Endothelial cell of umbilical vein (primary cell): ENCODE measurements around the gene PRKAR2B. TPM values are rescaled to one million over a fixed set of nuclear protein-coding genes. Genes with fewer than 3 reads are reported as not detected.

Experiments used
- BruUV-seq: library from RNA; stranded (reverse); fragments of 400-500 nt; replicated peaks from 2 replicates; lab custom pipeline; 2021; lab: Mats Ljungman, UMichigan
- CTCF ChIA-PET: fragments of 300-600, 350-600 bp; sonication (Branson Sonifier 250); formaldehyde crosslinking; loops from one replicate; lab custom pipeline; 2021; ENCODE audit warnings: antibody characterized with exemption, inconsistent platforms; lab: Charles Lee
- POLR2A ChIA-PET: fragments of 300-600, 350-600 bp; sonication (Branson Sonifier 250); formaldehyde crosslinking; loops from one replicate; lab custom pipeline; 2021; ENCODE audit warnings: antibody characterized with exemption, inconsistent platforms; lab: Charles Lee
- DNase-seq: peaks from one replicate; pipeline ENCODE4 v3.0.0-alpha.2; 2011; ENCODE audit warnings: low read depth, low spot score
- FAIRE-seq: peaks from 2 replicates; lab custom pipeline; 2011; peaks lifted over from hg19 to GRCh38; lab: Jason Lieb, UNC
- H2AFZ ChIP-seq: 2 replicates; pipeline ENCODE4 v1.6.0; 2012; ENCODE audit warnings: low read depth, low read length, control low read depth, inconsistent platforms
- H3K27ac ChIP-seq: 2 replicates; pipeline ENCODE4 v1.5.1; 2011; ENCODE audit warnings: low read depth, mild to moderate bottlenecking, control low read depth, low read length, moderate library complexity; ENCODE audit not compliant: insufficient read depth
- H3K27me3 ChIP-seq, 2 experiments: 2 replicates each; pipeline versions ENCODE4 v1.6.0 to v1.6.1; 2011; ENCODE audit warnings: low read length in 2 of 2, mixed read lengths in 1 of 2; ENCODE audit not compliant: control insufficient read depth in 2 of 2, insufficient read depth in 2 of 2
- H3K36me3 ChIP-seq, 2 experiments: 2 replicates in 1 of 2; 3 replicates in 1 of 2; pipeline ENCODE4 v1.5.1; 2011; ENCODE audit warnings: low read length in 2 of 2, mild to moderate bottlenecking in 1 of 2, moderate library complexity in 1 of 2; ENCODE audit not compliant: control insufficient read depth in 2 of 2, insufficient read depth in 2 of 2; ENCODE audit errors: extremely low read depth in 1 of 2
- H3K4me1 ChIP-seq: 3 replicates; pipeline ENCODE4 v1.5.1; 2011; ENCODE audit warnings: mild to moderate bottlenecking, low read length; ENCODE audit not compliant: control insufficient read depth, insufficient read depth; ENCODE audit errors: extremely low read depth
- H3K4me2 ChIP-seq: 2 replicates; pipeline ENCODE4 v1.6.1; 2011; ENCODE audit warnings: low read length, control low read depth, mixed read lengths; ENCODE audit not compliant: insufficient read depth
- H3K4me3 ChIP-seq, 3 experiments: fragments of 200-600 bp in 1 of 3; sonication (generic), shearing (Covaris generic) in 1 of 3; replicated peaks in 1 of 3; 2 replicates each; pipeline ENCODE4 v1.5.1; 2011 to 2016; ENCODE audit warnings: control low read depth in 3 of 3, low read length in 3 of 3, mild to moderate bottlenecking in 2 of 3, inconsistent platforms in 1 of 3, low read depth in 1 of 3, moderate library complexity in 1 of 3; ENCODE audit not compliant: insufficient read depth in 1 of 3
- H3K79me2 ChIP-seq: 2 replicates; pipeline ENCODE4 v1.6.0; 2012; ENCODE audit warnings: low read length, inconsistent platforms; ENCODE audit not compliant: control insufficient read depth, insufficient read depth
- H3K9ac ChIP-seq: replicated peaks from 2 replicates; pipeline ENCODE3; 2011; ENCODE audit warnings: low read length, control low read depth; ENCODE audit not compliant: insufficient read depth; ENCODE audit errors: extremely low read depth
- H3K9me1 ChIP-seq: replicated peaks from 3 replicates; pipeline ENCODE4 v1.6.0; 2011; ENCODE audit warnings: mild to moderate bottlenecking, low read length; ENCODE audit not compliant: control insufficient read depth, insufficient read depth; ENCODE audit errors: extremely low read depth
- H3K9me3 ChIP-seq: replicated peaks from 2 replicates; pipeline ENCODE4 v1.5.1; 2012; ENCODE audit warnings: low read length, inconsistent platforms; ENCODE audit not compliant: control insufficient read depth, insufficient read depth
- H4K20me1 ChIP-seq: replicated peaks from 2 replicates; pipeline ENCODE3; 2011; ENCODE audit warnings: mild to moderate bottlenecking, low read length; ENCODE audit not compliant: control insufficient read depth, insufficient read depth; ENCODE audit errors: extremely low read depth
- CTCF ChIP-seq, 2 donors: IDR thresholded peaks; 1 replicate in 1 of 2; 2 replicates in 1 of 2; pipeline ENCODE4 v1.5.1; 2011; ENCODE audit warnings: low read length in 2 of 2, mild to moderate bottlenecking in 2 of 2, moderate library complexity in 2 of 2, control low read depth in 1 of 2, inconsistent platforms in 1 of 2, low read depth in 1 of 2; ENCODE audit not compliant: insufficient read depth in 1 of 2; ENCODE audit errors: extremely low read depth in 1 of 2
- EZH2 ChIP-seq: IDR thresholded peaks from 2 replicates; pipeline ENCODE4 v1.6.1; 2012; ENCODE audit warnings: borderline replicate concordance, low read depth, mild to moderate bottlenecking, moderate library complexity, low read length, inconsistent platforms; ENCODE audit not compliant: severe bottlenecking
- FOS ChIP-seq: IDR thresholded peaks from 2 replicates; pipeline ENCODE4 v1.6.1; 2011; ENCODE audit warnings: mild to moderate bottlenecking, low read length, moderate library complexity, borderline replicate concordance; ENCODE audit not compliant: insufficient read depth
- GATA2 ChIP-seq: IDR thresholded peaks from 2 replicates; pipeline ENCODE4 v1.7.0; 2011; ENCODE audit warnings: low read depth, mild to moderate bottlenecking, moderate library complexity, mixed read lengths, low read length; ENCODE audit not compliant: insufficient read length, insufficient read depth
- JUN ChIP-seq: IDR thresholded peaks from 2 replicates; pipeline ENCODE4 v1.6.1; 2011; ENCODE audit warnings: borderline replicate concordance, low read depth; ENCODE audit not compliant: insufficient read length, insufficient read depth
- MAX ChIP-seq: IDR thresholded peaks from 2 replicates; pipeline ENCODE4 v1.6.1; 2011; ENCODE audit not compliant: insufficient read depth, insufficient read length
- MYC ChIP-seq: IDR thresholded peaks from one replicate; pipeline ENCODE4 v1.6.1; 2011; ENCODE audit warnings: mild to moderate bottlenecking, low read depth, low read length
- POLR2A ChIP-seq: IDR thresholded peaks from 2 replicates; pipeline ENCODE4 v1.6.1; 2012; ENCODE audit warnings: low read depth, mild to moderate bottlenecking, control low read depth, low read length
- POLR2AphosphoS5 ChIP-seq: IDR thresholded peaks from 2 replicates; pipeline ENCODE4 v1.6.1; 2012; ENCODE audit warnings: low read depth, mild to moderate bottlenecking, control low read depth, low read length, moderate library complexity; ENCODE audit not compliant: insufficient read depth
- dilution Hi-C: fragments of 300-500 bp; cut with MboI; formaldehyde crosslinking; loops from one replicate; pipeline ENCODE4 v1.15.0; 2019; ENCODE audit warnings: low sequenced_read_pairs; ENCODE audit not compliant: extremely low pct_ligation_motif_present
- intact Hi-C: fragments of 100-400 bp; cut with micrococcal nuclease; formaldehyde crosslinking; loops from one replicate; pipeline ENCODE4 v1.10.0; 2022
- polyA plus RNA-seq, 4 experiments: library from polyadenylated mRNA; depleted of rRNA in 3 of 4; stranded (reverse) in 3 of 4; unstranded in 1 of 4; fragments of >200 nt; gene quantifications; 2 replicates each; pipeline versions ENCODE4 v1.2.1 to v1.2.3, GENCODE V29; 2011 to 2012; ENCODE audit warnings: missing spikeins in 1 of 4
- total RNA-seq: library from RNA; stranded (reverse); gene quantifications from 2 replicates; pipeline ENCODE4 v1.2.3, GENCODE V29; 2021

The PRKAR2B gene
- total and polyA plus RNA-seq, 2 donors (not counting 3 experiments of a cell fraction or from before 2014, with no cell fraction given), result 10.7 to 39.8 TPM

- Histone ChIP-seq H3K9ac (no peak overlapping the region), H2AFZ (no peak overlapping the region), H3K4me2 (no peak overlapping the region), H3K79me2 (peaks cover 50% of the 10 kb centered on the region), H3K9me1 (no peaks in the 10 kb centered on the region), H3K36me3 (no peaks in the 10 kb centered on the region), H3K9me3 (no peaks in the 10 kb centered on the region), H3K4me3 (no peak overlapping the region), H3K27ac (no peak overlapping the region), H4K20me1 (no peaks in the 10 kb centered on the region), H3K4me1 (peaks cover 6% of the 10 kb centered on the region), H3K27me3 (no peaks in the 10 kb centered on the region)
- no peak for DNase-seq
- ChIA-PET CTCF (no interaction called here), POLR2A (no interaction called here)
- FAIRE-seq, result no peak
- BruUV-seq, result no TSS peak
- TF ChIP-seq EZH2 (no peak), POLR2AphosphoS5 (no peak), CTCF (IDR thresholded peaks at IDR 0.05; ENCODE audit: extremely low read depth in 1 of 2, insufficient read depth in 1 of 2, low read depth in 1 of 2, low read length in 2 of 2) (no peak), GATA2 (no peak), MYC (no peak), JUN (no peak), MAX (no peak), POLR2A (no peak), FOS (no peak)
- intact Hi-C loops, result no loop called here
- dilution Hi-C loops, result no loop called here
Measured at GRCh38 chr7:107059468-107059867, 15.0 kb downstream of the PRKAR2B start.
